22Rv1 (cell line): ENCODE data around the gene C1orf115.
"Not testable (repeated sequence)": the region's sequence is repeated elsewhere in the genome, so short reads cannot be mapped to it uniquely, and the experiment has no call there.

Source experiments
- CTCF ChIP-seq: fragments of 450-650 bp; IDR thresholded peaks from 2 replicates; pipeline ENCODE4 v1.5.1; 2017; ENCODE audit warnings: mild to moderate bottlenecking
- ZFX ChIP-seq: fragments of 450-650 bp; IDR thresholded peaks from 2 replicates; pipeline ENCODE4 v1.6.1; 2017; ENCODE audit warnings: antibody characterized with exemption, borderline replicate concordance

GRCh38 chr1:220721266-220721665 is 31.1 kb downstream of the C1orf115 start:
- TF ChIP-seq CTCF, ZFX: not testable (repeated sequence)
